GM12891 (cell line): ENCODE data around the gene HIGD1B.

Experiments used
- POLR2A ChIP-seq: IDR thresholded peaks from 2 replicates; pipeline ENCODE4 v1.6.1; 2011; ENCODE audit warnings: low read depth, low read length, control low read depth
- POLR2AphosphoS5 ChIP-seq: IDR thresholded peaks from 2 replicates; pipeline ENCODE4 v1.6.1; 2011; ENCODE audit warnings: low read depth, low read length, control low read depth

- no peak for TF ChIP-seq POLR2A
- no peak for TF ChIP-seq POLR2AphosphoS5
Observed at GRCh38 chr17:44848961-44849489, 1.3 kb downstream of the HIGD1B start.
